K562 (cell line): Measurements from ENCODE around the gene INHA. TPM values are rescaled to one million over a fixed set of nuclear protein-coding genes. Genes with fewer than 3 reads are reported as not detected.

Experiments used
- ATF6 ChIP-seq: sonication (generic); formaldehyde crosslinking; IDR thresholded peaks from 2 replicates; pipeline ENCODE4 v1.4.0; 2020; ENCODE audit warnings: mild to moderate bottlenecking, missing genetic modification reagents
- CBFA2T2 ChIP-seq: fragments of 450-650 bp; conservative IDR thresholded peaks from 2 replicates; pipeline ENCODE4 v1.6.1; 2017; ENCODE audit warnings: mild to moderate bottlenecking
- ID3 ChIP-seq, 2 experiments: fragments of 250-450 bp in 1 of 2; fragments of 450-650 bp in 1 of 2; sonication (Bioruptor Pico) in 1 of 2; IDR thresholded peaks; 2 replicates each; pipeline versions ENCODE4 v1.6.1 to v1.8.0; 2016 to 2021; ENCODE audit warnings: mild to moderate bottlenecking in 2 of 2, moderate library complexity in 2 of 2, missing compliant biosample characterization in 1 of 2, missing genetic modification characterization in 1 of 2
- NFE2 ChIP-seq: IDR thresholded peaks from 2 replicates; pipeline ENCODE4 v1.6.1; 2014; ENCODE audit warnings: antibody characterized with exemption, low read depth
- PRPF4 ChIP-seq: fragments of 200-400 bp; formaldehyde crosslinking; IDR thresholded peaks from one replicate; pipeline ENCODE4 v1.6.1; 2017; ENCODE audit warnings: low read length, low read depth, mild to moderate bottlenecking; ENCODE audit not compliant: insufficient read depth, poor library complexity, severe bottlenecking
- RBM17 ChIP-seq: fragments of 200-400 bp; formaldehyde crosslinking; IDR thresholded peaks from 2 replicates; pipeline ENCODE4 v1.6.1; 2017; ENCODE audit warnings: low read depth, mild to moderate bottlenecking, low read length, borderline replicate concordance
- SETDB1 ChIP-seq: IDR thresholded peaks from one replicate; pipeline ENCODE4 v1.6.1; 2012; ENCODE audit warnings: low read length, control low read depth, inconsistent platforms
- SIX5 ChIP-seq, 2 experiments: IDR thresholded peaks; 2 replicates each; pipeline ENCODE4 v1.6.1; 2011; ENCODE audit warnings: low read length in 2 of 2, borderline replicate concordance in 1 of 2, low read depth in 1 of 2, mild to moderate bottlenecking in 1 of 2, moderate library complexity in 1 of 2; ENCODE audit not compliant: insufficient read depth in 1 of 2
- THRAP3 ChIP-seq: fragments of 450-650 bp; IDR thresholded peaks from 2 replicates; pipeline ENCODE4 v1.6.1; 2016; ENCODE audit warnings: mild to moderate bottlenecking, inconsistent platforms, borderline replicate concordance
- TSC22D4 ChIP-seq: fragments of 450-650 bp; IDR thresholded peaks from 2 replicates; pipeline ENCODE4 v1.6.1; 2016; ENCODE audit warnings: missing genetic modification characterization, missing biosample characterization, control low read depth
- ZNF165 ChIP-seq: fragments of 250-450 bp; sonication (Bioruptor Pico); IDR thresholded peaks from 2 replicates; pipeline ENCODE4 v1.4.0; 2020; ENCODE audit warnings: borderline replicate concordance
- ZNF184 ChIP-seq: sonication (generic); formaldehyde crosslinking; IDR thresholded peaks from 2 replicates; pipeline ENCODE4 v1.5.0; 2020; ENCODE audit warnings: missing genetic modification reagents
- ZNF217 ChIP-seq: sonication (generic); formaldehyde crosslinking; IDR thresholded peaks from 2 replicates; pipeline ENCODE4 v1.8.0; 2022; ENCODE audit warnings: mild to moderate bottlenecking, missing genetic modification reagents
- ZNF347 ChIP-seq: fragments of 450-650 bp; formaldehyde crosslinking; IDR thresholded peaks from 2 replicates; pipeline ENCODE4 v1.4.0; 2020; ENCODE audit warnings: low read depth, mild to moderate bottlenecking, moderate library complexity
- ZNF407 ChIP-seq: fragments of 450-650 bp; IDR thresholded peaks from 2 replicates; pipeline ENCODE4 v1.6.1; 2016; ENCODE audit warnings: low read depth
- ZNF77 ChIP-seq: fragments of 250-450 bp; sonication (Bioruptor Pico); IDR thresholded peaks from 2 replicates; pipeline ENCODE4 v1.5.0; 2020
- ZNF79 ChIP-seq: fragments of 250-450 bp; sonication (Bioruptor Pico); IDR thresholded peaks from 2 replicates; pipeline ENCODE4 v1.4.0; 2020; ENCODE audit warnings: low read depth, mild to moderate bottlenecking, moderate library complexity
- polyA plus RNA-seq, 8 experiments: library from polyadenylated mRNA; depleted of rRNA in 4 of 8; stranded (reverse) in 5 of 8; unstranded in 3 of 8; fragments of >200 nt; fragmentation: Nextera tagmentation in 2 of 8; fragmentation: Illumina TruSeq in 1 of 8; extraction: Ambion mirVana in 2 of 8; extraction: Trizol in 1 of 8; gene quantifications; 2 replicates each; pipeline versions ENCODE4 v1.2.1 to v1.2.3, GENCODE V29; 2011 to 2014; ENCODE audit warnings: inconsistent platforms in 1 of 8, missing spikeins in 1 of 8
- total RNA-seq, 7 experiments: library from RNA; depleted of rRNA in 6 of 7; stranded (reverse); fragments of >200 nt in 6 of 7; fragmentation: Illumina TruSeq in 2 of 7; extraction: Trizol in 2 of 7; gene quantifications; 2 replicates each; pipeline versions ENCODE4 v1.2.1 to v1.2.3, GENCODE V29; 2011 to 2021; ENCODE audit warnings: low replicate concordance in 1 of 7

INHA gene
- total and polyA plus RNA-seq, 9 of the 15 experiments (the other 6 are each of a cell fraction or from before 2014, with no cell fraction given) = 0.07 to 1.9 (median 0.40) TPM

GRCh38 chr2:219541611-219542180, 30.4 kb upstream of the INHA start (continued):
- TF ChIP-seq PRPF4 (no peak), ZNF79 (no peak), ATF6 (CRISPR knock-in tag) (0 out of 2 replicates have a peak, but pooled peaks have one; percentile 50), ZNF407 (no peak), ID3 (CRISPR knock-in tag; IDR thresholded peaks at IDR 0.05) (no peak), ID3 (tag; IDR thresholded peaks at IDR 0.05) (peak; percentile 85; the same call in 1 of the 2 replicates), SETDB1 (no peak), ZNF77 (no peak), ZNF184 (CRISPR knock-in tag) (no peak), RBM17 (no peak), ZNF217 (no peak), TSC22D4 (tag) (no peak), CBFA2T2 (no peak; the same call in 1 of the 2 replicates), ZNF165 (CRISPR knock-in tag) (no peak), NFE2 (no peak), ZNF347 (CRISPR knock-in tag) (no peak), SIX5 (IDR thresholded peaks at IDR 0.05; ENCODE audit: borderline replicate concordance in 1 of 2, insufficient read depth in 1 of 2, low read depth in 1 of 2, low read length in 2 of 2) (no peak), THRAP3 (no peak)
